ENCODE results near the gene LRRC8D.

DNA sequence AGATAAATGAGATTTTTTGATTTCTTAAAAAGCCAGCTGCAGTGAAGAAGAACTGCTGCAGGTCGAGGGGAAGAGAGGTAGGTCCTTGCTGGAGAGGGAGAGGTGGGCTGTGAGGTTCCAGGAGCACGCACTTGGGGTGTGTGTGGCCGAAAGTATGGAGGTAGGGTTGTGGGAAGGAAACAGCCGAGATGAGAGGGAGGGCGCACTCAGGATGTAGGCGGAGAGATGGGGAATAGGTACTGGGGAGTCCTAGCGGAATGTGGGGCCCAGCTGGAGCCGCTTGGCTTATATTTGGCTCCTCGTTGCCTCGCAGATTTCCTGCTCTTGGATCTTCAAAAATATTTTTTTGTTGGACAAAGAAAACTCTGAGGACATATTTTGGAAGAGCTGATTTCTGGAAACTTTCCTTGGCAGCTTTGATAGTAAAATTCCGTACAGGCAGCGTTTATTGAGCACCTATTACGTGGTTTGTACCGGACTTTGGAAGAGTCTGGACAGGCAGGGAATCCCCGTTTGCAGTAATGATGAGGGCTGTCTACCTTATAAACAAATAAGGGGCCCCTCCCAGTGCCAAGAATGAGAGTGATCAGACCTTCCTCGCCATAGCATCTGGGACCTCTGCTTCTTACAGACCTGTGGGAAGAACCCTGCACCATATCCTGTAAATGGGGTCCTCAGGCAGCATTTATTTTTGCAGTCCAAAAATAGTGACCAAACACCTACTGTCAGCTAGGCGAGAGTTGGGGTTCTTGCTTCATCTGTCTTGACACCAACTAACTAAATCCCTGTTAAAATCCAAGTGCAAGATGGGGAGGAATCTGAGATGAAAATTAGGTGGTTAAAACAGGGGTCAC is 1.5 kb downstream of the LRRC8D start:
- TF ChIP-seq, protein P1, sequence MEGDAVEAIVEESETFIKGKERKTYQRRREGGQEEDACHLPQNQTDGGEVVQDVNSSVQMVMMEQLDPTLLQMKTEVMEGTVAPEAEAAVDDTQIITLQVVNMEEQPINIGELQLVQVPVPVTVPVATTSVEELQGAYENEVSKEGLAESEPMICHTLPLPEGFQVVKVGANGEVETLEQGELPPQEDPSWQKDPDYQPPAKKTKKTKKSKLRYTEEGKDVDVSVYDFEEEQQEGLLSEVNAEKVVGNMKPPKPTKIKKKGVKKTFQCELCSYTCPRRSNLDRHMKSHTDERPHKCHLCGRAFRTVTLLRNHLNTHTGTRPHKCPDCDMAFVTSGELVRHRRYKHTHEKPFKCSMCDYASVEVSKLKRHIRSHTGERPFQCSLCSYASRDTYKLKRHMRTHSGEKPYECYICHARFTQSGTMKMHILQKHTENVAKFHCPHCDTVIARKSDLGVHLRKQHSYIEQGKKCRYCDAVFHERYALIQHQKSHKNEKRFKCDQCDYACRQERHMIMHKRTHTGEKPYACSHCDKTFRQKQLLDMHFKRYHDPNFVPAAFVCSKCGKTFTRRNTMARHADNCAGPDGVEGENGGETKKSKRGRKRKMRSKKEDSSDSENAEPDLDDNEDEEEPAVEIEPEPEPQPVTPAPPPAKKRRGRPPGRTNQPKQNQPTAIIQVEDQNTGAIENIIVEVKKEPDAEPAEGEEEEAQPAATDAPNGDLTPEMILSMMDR (IDR thresholded peaks at IDR 0.05) = no peak
- no peak for TF ChIP-seq POLR2A (IDR thresholded peaks at IDR 0.05)

All from lower leg skin (tissue), 3 donors.